ENCODE data around the gene QSOX2.

The QSOX2 gene

DNA sequence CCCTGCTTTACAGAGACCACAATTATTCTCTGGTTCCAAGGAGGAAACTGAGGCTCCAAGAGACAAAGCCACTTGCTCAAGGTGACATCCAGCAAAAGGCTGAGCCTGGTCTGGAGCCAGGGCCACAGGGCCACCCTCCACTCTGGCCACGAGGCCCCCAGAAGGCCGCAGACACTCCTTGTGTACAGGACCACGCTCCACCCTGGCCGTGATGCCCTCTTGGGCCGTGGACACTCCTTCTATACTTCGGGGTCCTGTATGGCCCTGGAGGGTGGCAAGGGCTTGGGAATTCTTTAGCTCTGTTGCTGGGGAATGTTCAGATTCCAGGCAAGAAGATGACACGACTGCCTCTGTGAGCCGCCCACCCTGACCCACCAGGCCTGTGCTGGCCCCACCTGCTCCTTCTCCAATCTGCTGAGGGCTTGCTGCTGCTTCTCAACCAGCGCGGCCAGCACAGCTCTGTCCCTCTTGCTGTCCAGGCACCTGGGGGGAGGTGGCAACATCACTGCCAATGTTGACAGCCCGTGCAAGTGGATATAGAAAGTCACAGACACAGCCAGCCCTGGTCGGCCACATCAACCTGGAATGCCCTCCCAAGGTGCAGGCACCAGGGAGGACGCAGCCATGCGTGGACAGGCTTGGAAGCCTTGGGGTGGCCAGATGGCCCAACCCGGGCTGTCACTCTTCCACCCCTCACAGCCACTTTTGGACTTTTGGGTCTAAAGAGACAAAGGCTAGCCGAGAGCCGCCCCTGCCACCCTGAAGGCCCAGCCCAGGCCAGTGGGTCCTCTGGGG, 20.1 kb upstream of the QSOX2 start:
- no peak for DNase-seq
- Mint-ChIP-seq H3K4me3 (no peak overlapping the region), H3K4me1 (ENCODE audit: low read depth in 2 of 2) (peaks cover 0 to 3% of the 10 kb centered on the region in 2 donors), H3K36me3 (ENCODE audit: insufficient read depth) (peaks cover 9% of the 10 kb centered on the region), H3K9me3 (no peaks in the 10 kb centered on the region), H3K27ac (no peak overlapping the region), H3K27me3 (no peaks in the 10 kb centered on the region)
- no peak for ATAC-seq (replicated peaks)

GRCh38 chr9:136264441-136265405, 19.1 kb upstream of the QSOX2 start:
- Mint-ChIP-seq H3K9me3 (no peaks in the 10 kb centered on the region), H3K27me3 (no peaks in the 10 kb centered on the region), H3K27ac (no peak overlapping the region), H3K4me3 (no peak overlapping the region), H3K36me3 (ENCODE audit: insufficient read depth) (peaks cover 9% of the 10 kb centered on the region), H3K4me1 (ENCODE audit: low read depth in 2 of 2) (peaks cover 0 to 3% of the 10 kb centered on the region in 2 donors)
- ATAC-seq (replicated peaks) (no peak), DNase-seq (no peak)

GRCh38 chr9:136264031-136264430, 18.4 kb upstream of the QSOX2 start:
- no peak overlapping the region for H3K4me3 Mint-ChIP-seq
- ATAC-seq (replicated peaks) (no peak), DNase-seq (no peak)
- H3K27me3 Mint-ChIP-seq = no peaks in the 10 kb centered on the region
- peaks cover 0 to 3% of the 10 kb centered on the region in 2 donors for H3K4me1 Mint-ChIP-seq (ENCODE audit: low read depth in 2 of 2)
- H3K36me3 Mint-ChIP-seq (ENCODE audit: insufficient read depth) = peaks cover 9% of the 10 kb centered on the region
- no peak overlapping the region for H3K27ac Mint-ChIP-seq
- no peaks in the 10 kb centered on the region for H3K9me3 Mint-ChIP-seq

GRCh38 chr9:136262671-136263178, 17.1 kb upstream of the QSOX2 start:
- Mint-ChIP-seq H3K4me1 (ENCODE audit: low read depth in 2 of 2) (peaks cover 0 to 2% of the 10 kb centered on the region in 2 donors), H3K4me3 (no peak overlapping the region), H3K27me3 (no peaks in the 10 kb centered on the region), H3K27ac (no peak overlapping the region), H3K36me3 (ENCODE audit: insufficient read depth) (peaks cover 9% of the 10 kb centered on the region), H3K9me3 (no peaks in the 10 kb centered on the region)
- no peak for DNase-seq
- no peak for ATAC-seq (replicated peaks)

- Mint-ChIP-seq H3K9me3 (no peaks in the 10 kb centered on the region), H3K27ac (no peak overlapping the region), H3K27me3 (no peaks in the 10 kb centered on the region), H3K4me3 (no peak overlapping the region), H3K36me3 (ENCODE audit: insufficient read depth) (peaks cover 1% of the 10 kb centered on the region), H3K4me1 (ENCODE audit: low read depth in 2 of 2) (no peaks in the 10 kb centered on the region)
- DNase-seq (no peak), ATAC-seq (replicated peaks) (no peak)
Observed at GRCh38 chr9:136261686-136262430, 16.2 kb upstream of the QSOX2 start.

DNA sequence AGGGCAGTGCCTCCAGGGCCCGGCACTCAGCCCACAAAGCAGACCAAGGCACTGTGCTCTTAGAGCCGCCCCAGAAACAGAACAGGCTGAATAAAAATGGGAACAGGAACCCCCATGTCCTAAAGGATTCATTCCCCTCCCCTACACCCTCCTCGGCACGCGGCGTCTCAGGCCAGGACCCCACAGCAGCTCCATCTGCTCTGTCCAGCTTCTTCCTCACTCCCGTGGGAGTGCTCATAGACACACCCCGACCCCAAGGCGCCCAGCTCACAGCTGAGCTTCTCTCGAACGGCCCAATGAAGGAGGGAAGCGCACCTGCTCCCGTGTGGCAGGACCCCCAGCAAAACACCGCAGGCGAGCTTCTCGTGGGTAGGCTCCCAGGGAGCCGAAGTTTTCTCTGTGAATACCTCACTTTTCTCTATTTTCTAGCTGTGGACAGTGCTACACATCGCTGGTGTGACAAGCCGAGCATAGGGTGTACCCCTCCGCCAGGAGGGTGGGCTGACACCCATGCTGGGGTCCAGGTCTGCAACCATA, 15.4 kb upstream of the QSOX2 start:
- Mint-ChIP-seq H3K9me3 (no peaks in the 10 kb centered on the region), H3K4me3 (no peak overlapping the region), H3K36me3 (ENCODE audit: insufficient read depth) (no peaks in the 10 kb centered on the region), H3K27me3 (peaks cover 0 to 6% of the 10 kb centered on the region in 2 donors), H3K4me1 (ENCODE audit: low read depth in 2 of 2) (no peaks in the 10 kb centered on the region), H3K27ac (no peak overlapping the region)
- ATAC-seq (replicated peaks) = no peak
- DNase-seq = no peak

DNA sequence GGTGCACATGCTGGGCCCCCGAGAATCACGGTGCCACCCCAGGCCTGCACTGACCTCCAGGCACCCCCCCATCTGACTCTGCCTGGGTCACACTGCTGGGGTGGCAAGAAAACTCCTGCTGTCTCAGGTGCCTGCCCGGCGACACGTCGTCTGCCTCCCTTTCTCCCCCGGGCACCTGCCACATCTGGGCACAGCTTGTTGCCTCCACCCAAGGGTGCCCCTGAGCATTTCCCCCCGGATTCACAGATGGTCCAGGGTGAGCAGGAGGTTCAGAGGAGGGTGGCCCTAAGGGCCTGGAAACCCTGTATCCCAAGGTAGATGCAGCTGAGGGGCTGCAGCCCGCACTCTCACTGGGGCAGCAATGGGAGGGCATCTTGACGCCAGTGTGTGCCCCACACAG, 14.9 kb upstream of the QSOX2 start:
- Mint-ChIP-seq H3K4me3 (no peak overlapping the region), H3K27ac (no peak overlapping the region), H3K36me3 (ENCODE audit: insufficient read depth) (no peaks in the 10 kb centered on the region), H3K27me3 (peaks cover under 1 to 10% of the 10 kb centered on the region in 2 donors), H3K4me1 (ENCODE audit: low read depth in 2 of 2) (no peaks in the 10 kb centered on the region), H3K9me3 (no peaks in the 10 kb centered on the region)
- DNase-seq (no peak), ATAC-seq (replicated peaks) (no peak)

GRCh38 chr9:136259836-136260235, 14.2 kb upstream of the QSOX2 start:
- H3K27ac Mint-ChIP-seq = no peak overlapping the region
- H3K9me3 Mint-ChIP-seq = no peaks in the 10 kb centered on the region
- no peak for DNase-seq
- no peak overlapping the region for H3K4me3 Mint-ChIP-seq
- peaks cover 6 to 16% of the 10 kb centered on the region in 2 donors for H3K27me3 Mint-ChIP-seq
- H3K4me1 Mint-ChIP-seq (ENCODE audit: low read depth in 2 of 2) = no peaks in the 10 kb centered on the region
- no peak for ATAC-seq (replicated peaks)
- H3K36me3 Mint-ChIP-seq (ENCODE audit: insufficient read depth) = no peaks in the 10 kb centered on the region

- peaks cover 6 to 20% of the 10 kb centered on the region in 2 donors for H3K27me3 Mint-ChIP-seq
- DNase-seq (no peak), ATAC-seq (replicated peaks) (no peak)
- no peaks in the 10 kb centered on the region for H3K4me1 Mint-ChIP-seq (ENCODE audit: low read depth in 2 of 2)
- H3K36me3 Mint-ChIP-seq (ENCODE audit: insufficient read depth) = no peaks in the 10 kb centered on the region
- no peaks in the 10 kb centered on the region for H3K9me3 Mint-ChIP-seq
- H3K4me3 Mint-ChIP-seq = no peak overlapping the region
- H3K27ac Mint-ChIP-seq = no peak overlapping the region
Observed at GRCh38 chr9:136259517-136259813, 13.9 kb upstream of the QSOX2 start.

DNA sequence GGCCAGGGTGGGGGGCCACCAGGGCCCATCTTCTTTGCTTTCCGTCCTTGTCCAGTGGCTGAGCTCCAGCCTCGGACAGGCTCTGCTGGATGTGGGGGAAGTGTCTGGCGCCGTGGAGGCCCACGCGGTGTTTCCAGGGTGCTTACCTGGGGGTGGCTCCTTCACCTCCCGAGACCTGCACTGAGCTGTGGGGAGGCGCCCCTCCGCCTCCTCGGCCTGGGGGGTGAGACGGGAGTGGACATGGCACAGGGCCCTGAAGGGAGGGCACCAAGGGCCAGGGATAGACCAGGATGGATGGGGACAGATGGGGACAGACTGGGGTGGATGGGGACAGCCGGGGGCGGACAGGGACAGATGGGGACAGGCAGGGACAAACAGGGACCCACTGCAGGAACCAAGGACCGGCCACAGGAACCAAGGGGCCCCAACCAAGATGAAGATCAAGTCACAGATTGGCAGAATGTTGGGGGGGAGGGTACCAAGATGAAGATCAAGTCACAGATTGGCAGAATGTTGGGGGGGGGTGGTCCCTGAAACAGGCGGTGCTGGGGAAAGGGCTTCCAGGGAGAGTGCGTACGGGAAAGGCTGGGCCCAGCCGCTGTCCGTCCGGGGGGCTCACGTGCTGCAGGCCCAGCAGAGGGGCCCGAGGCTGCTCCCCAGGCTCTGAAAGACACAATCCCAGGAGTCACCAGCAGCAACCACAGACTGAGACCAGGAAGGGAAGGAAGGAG, 13.3 kb upstream of the QSOX2 start:
- Mint-ChIP-seq H3K4me3 (no peak overlapping the region), H3K9me3 (no peaks in the 10 kb centered on the region), H3K27me3 (peaks cover 6 to 21% of the 10 kb centered on the region in 2 donors), H3K36me3 (ENCODE audit: insufficient read depth) (no peaks in the 10 kb centered on the region), H3K4me1 (ENCODE audit: low read depth in 2 of 2) (no peaks in the 10 kb centered on the region), H3K27ac (no peak overlapping the region)
- no peak for ATAC-seq (replicated peaks)
- no peak for DNase-seq

DNA sequence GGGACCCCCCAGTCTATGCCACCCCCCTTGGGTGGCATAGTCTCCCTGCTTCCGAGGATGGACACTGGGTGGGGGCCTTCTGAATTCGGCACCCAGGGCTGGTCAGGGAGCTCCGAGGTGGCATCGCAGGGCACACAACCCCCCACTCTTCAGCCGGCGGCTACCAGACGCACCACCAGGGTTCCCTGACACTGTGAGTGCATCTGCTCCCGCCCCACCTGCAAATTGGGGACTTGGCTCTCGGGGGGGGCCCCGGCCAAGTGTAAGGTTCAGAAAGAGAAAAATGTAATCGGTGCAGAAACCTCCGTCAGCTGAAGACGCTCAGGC, 12.7 kb upstream of the QSOX2 start:
- H3K36me3 Mint-ChIP-seq (ENCODE audit: insufficient read depth) = no peaks in the 10 kb centered on the region
- ATAC-seq (replicated peaks) = no peak
- H3K4me3 Mint-ChIP-seq = no peak overlapping the region
- H3K27ac Mint-ChIP-seq = no peak overlapping the region
- no peaks in the 10 kb centered on the region for H3K9me3 Mint-ChIP-seq
- H3K27me3 Mint-ChIP-seq = peaks cover 8 to 26% of the 10 kb centered on the region in 2 donors
- no peak for DNase-seq
- no peaks in the 10 kb centered on the region for H3K4me1 Mint-ChIP-seq (ENCODE audit: low read depth in 2 of 2)

- no peaks in the 10 kb centered on the region for H3K4me1 Mint-ChIP-seq (ENCODE audit: low read depth in 2 of 2)
- no peak for ATAC-seq (replicated peaks)
- H3K27ac Mint-ChIP-seq = no peak overlapping the region
- peaks cover 12 to 32% of the 10 kb centered on the region in 2 donors for H3K27me3 Mint-ChIP-seq
- DNase-seq = no peak
- H3K36me3 Mint-ChIP-seq (ENCODE audit: insufficient read depth) = no peaks in the 10 kb centered on the region
- H3K9me3 Mint-ChIP-seq = no peaks in the 10 kb centered on the region
- H3K4me3 Mint-ChIP-seq = no peak overlapping the region
Observed at GRCh38 chr9:136257381-136258298, 12.0 kb upstream of the QSOX2 start.
